Panc1 (cell line): ENCODE measurements around the gene MGAT1. TPM values are rescaled to one million over a fixed set of nuclear protein-coding genes. Genes with fewer than 3 reads are reported as not detected.

Experiments used
- ATAC-seq: fragments of 200-7000 bp; cut with Tn5 transposase; 2 replicates; pipeline ENCODE4 v1.9.1; 2020; ENCODE audit warnings: mild to moderate bottlenecking, moderate library complexity
- BruUV-seq: library from RNA; stranded (reverse); fragments of 400-500 nt; replicated peaks from 2 replicates; lab custom pipeline; 2021; lab: Mats Ljungman, UMichigan
- CTCF ChIA-PET: fragments of 300-600 bp; sonication (Branson Sonifier 250); formaldehyde crosslinking; loops from one replicate; lab custom pipeline; 2022; ENCODE audit warnings: antibody characterized with exemption; lab: Charles Lee
- POLR2A ChIA-PET: fragments of 300-600 bp; sonication (Branson Sonifier 250); formaldehyde crosslinking; loops from one replicate; lab custom pipeline; 2022; ENCODE audit warnings: antibody characterized with exemption; lab: Charles Lee
- DNase-seq: peaks from one replicate; pipeline ENCODE4 v3.0.0-alpha.2; 2010; ENCODE audit warnings: low read depth, low spot score
- H3K27ac ChIP-seq: 2 replicates; pipeline ENCODE4 v1.5.1; 2011; ENCODE audit warnings: mild to moderate bottlenecking, low read length, inconsistent platforms
- H3K27me3 ChIP-seq: fragments of 200-500 bp; sonication (Bioruptor generic); 2 replicates; pipeline ENCODE4 v1.6.0; 2014; ENCODE audit warnings: low read length, inconsistent platforms; ENCODE audit not compliant: control insufficient read depth, insufficient read depth
- H3K36me3 ChIP-seq: fragments of 200-500 bp; sonication (Bioruptor generic); 2 replicates; pipeline ENCODE4 v1.5.1; 2014; ENCODE audit warnings: inconsistent platforms, mild to moderate bottlenecking, low read length, moderate library complexity; ENCODE audit not compliant: control insufficient read depth, insufficient read depth
- H3K4me1 ChIP-seq: 2 replicates; pipeline ENCODE4 v1.5.1; 2011; ENCODE audit warnings: inconsistent platforms, mild to moderate bottlenecking, low read length, moderate library complexity; ENCODE audit not compliant: control insufficient read depth, insufficient read depth
- H3K4me3 ChIP-seq, 2 experiments: 2 replicates each; pipeline ENCODE4 v1.5.1; 2011 to 2012; ENCODE audit warnings: low read depth in 2 of 2, low read length in 2 of 2, mild to moderate bottlenecking in 2 of 2, inconsistent platforms in 1 of 2, moderate library complexity in 1 of 2
- H3K9me3 ChIP-seq: fragments of 200-500 bp; sonication (Bioruptor generic); 2 replicates; pipeline ENCODE4 v1.5.1; 2014; ENCODE audit warnings: low read depth, mild to moderate bottlenecking, inconsistent platforms, low read length, moderate library complexity; ENCODE audit not compliant: control insufficient read depth, insufficient read depth
- POLR2AphosphoS5 ChIP-seq: IDR thresholded peaks from 2 replicates; pipeline ENCODE4 v1.6.1; 2012; ENCODE audit warnings: mild to moderate bottlenecking, low read depth, low read length, moderate library complexity
- REST ChIP-seq, 2 experiments: IDR thresholded peaks; 2 replicates each; pipeline ENCODE4 v1.6.1; 2011 to 2012; ENCODE audit warnings: low read depth in 2 of 2, control low read depth in 1 of 2, low read length in 1 of 2, mild to moderate bottlenecking in 1 of 2, moderate library complexity in 1 of 2; ENCODE audit not compliant: insufficient read depth in 1 of 2
- SIN3A ChIP-seq: IDR thresholded peaks from 2 replicates; pipeline ENCODE4 v1.6.1; 2012; ENCODE audit warnings: low read depth, mild to moderate bottlenecking, low read length, moderate library complexity, borderline replicate concordance; ENCODE audit not compliant: insufficient read depth
- TCF7L2 ChIP-seq: IDR thresholded peaks from 2 replicates; pipeline ENCODE4 v1.6.1; 2011; ENCODE audit warnings: mild to moderate bottlenecking, low read depth, low read length, inconsistent platforms
- in situ Hi-C: cut with HindIII; loops from 2 replicates; pipeline ENCODE4 v1.10.0; 2016; ENCODE audit warnings: low sequenced_read_pairs, low pct_unique_long_range_greater_than_20kb
- intact Hi-C: fragments of 100-400 bp; cut with micrococcal nuclease; formaldehyde crosslinking; loops from one replicate; pipeline ENCODE4 v1.10.0; 2022; ENCODE audit not compliant: unreplicated experiment
- total RNA-seq: library from RNA; stranded (reverse); gene quantifications from one replicate; pipeline ENCODE4 v1.2.1, GENCODE V29; 2021; ENCODE audit not compliant: unreplicated experiment
- TF ChIP-seq, protein P1 (sequence below): fragments of 450-650 bp; IDR thresholded peaks from 2 replicates; pipeline ENCODE4 v1.5.1; 2017; ENCODE audit warnings: mild to moderate bottlenecking

Gene MGAT1
- total RNA-seq, 1 experiment from 2014 or later, result 113 TPM

DNA sequence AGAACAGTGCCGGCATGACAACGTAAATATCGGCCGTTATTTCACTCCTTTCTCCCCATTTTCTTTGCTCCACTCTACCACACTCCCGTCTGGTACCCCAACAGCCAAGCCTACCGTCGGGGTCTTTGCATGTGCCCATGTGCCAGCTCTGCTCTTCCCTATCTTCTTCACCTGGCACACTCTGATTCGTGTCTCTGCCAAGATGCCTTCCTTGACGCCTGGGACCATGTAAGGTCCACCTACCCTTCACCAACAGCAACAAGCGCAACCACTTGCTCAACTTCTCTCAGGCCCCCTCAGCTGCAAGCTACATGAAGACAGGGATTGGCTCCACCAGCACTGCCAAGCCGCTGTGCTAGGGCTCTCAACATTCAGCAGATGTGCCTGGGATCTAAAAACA, 4.4 kb downstream of the MGAT1 start:
- BruUV-seq, result no TSS peak
- intact Hi-C loops, result no loop called here
- TF ChIP-seq TCF7L2, result no peak
- TF ChIP-seq, protein P1, sequence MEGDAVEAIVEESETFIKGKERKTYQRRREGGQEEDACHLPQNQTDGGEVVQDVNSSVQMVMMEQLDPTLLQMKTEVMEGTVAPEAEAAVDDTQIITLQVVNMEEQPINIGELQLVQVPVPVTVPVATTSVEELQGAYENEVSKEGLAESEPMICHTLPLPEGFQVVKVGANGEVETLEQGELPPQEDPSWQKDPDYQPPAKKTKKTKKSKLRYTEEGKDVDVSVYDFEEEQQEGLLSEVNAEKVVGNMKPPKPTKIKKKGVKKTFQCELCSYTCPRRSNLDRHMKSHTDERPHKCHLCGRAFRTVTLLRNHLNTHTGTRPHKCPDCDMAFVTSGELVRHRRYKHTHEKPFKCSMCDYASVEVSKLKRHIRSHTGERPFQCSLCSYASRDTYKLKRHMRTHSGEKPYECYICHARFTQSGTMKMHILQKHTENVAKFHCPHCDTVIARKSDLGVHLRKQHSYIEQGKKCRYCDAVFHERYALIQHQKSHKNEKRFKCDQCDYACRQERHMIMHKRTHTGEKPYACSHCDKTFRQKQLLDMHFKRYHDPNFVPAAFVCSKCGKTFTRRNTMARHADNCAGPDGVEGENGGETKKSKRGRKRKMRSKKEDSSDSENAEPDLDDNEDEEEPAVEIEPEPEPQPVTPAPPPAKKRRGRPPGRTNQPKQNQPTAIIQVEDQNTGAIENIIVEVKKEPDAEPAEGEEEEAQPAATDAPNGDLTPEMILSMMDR, result no peak
- TF ChIP-seq SIN3A, result no peak
- TF ChIP-seq REST (IDR thresholded peaks at IDR 0.05; ENCODE audit: insufficient read depth in 1 of 2, low read depth in 2 of 2, low read length in 1 of 2), result no peak
- TF ChIP-seq POLR2AphosphoS5, result no peak
- H3K36me3 ChIP-seq, result no peaks in the 10 kb centered on the region; the same call in none of the 2 replicates
- H3K27ac ChIP-seq, result no peak overlapping the region
- H3K4me1 ChIP-seq, result peaks cover 22% of the 10 kb centered on the region
- DNase-seq (no peak), ATAC-seq (no peak)
- no peaks in the 10 kb centered on the region for H3K27me3 ChIP-seq
- no peak overlapping the region for H3K4me3 ChIP-seq
- POLR2A ChIA-PET, result no interaction called here
- CTCF ChIA-PET, result no interaction called here
- no peaks in the 10 kb centered on the region for H3K9me3 ChIP-seq
- in situ Hi-C loops, result no loop called here

DNA sequence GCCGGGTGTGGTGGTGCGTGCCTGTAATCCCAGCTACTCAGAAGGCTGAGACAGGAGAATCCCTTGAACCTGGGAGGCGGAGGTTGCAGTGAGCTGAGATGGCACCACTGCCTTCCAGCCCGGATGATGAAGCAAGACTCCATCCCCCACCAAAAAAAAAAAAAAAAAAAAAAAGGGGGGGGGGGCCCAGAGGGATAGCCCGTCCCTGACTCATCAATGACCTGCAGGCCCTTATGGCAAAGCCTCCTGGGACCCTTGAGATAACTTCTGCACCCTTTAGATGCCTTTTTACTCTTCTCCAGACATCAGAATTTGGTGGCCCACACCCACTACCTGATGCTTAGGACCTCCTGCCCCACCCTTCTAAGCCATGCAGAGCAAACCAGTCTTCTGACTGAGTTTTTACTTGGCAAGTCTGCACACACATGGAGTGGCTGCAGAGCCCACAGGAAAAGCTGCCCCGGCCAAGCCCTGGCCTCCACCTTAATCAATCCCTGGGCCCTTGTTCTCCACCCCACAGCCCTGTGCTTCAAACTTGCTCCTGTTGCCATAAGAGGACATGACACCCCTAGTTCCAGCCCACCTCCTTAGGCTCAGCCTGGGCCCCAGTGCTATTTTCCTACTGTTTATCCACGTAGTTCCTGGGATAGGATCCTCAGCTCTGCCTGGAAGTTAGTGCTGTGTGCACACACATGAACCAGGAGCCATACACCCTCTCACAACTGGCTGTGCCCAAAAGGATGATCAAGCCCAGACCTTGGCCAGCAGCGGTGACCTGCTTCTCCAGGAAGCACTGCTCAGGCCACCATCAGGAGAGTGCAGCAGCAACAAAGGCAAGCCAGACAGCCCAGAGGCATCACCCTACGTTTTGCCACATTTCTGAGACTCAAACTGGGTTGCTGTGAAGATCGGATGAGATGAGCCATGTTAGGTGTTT, 5.1 kb downstream of the MGAT1 start:
- no peak for ATAC-seq
- intact Hi-C loops (no loop called here), in situ Hi-C loops (no loop called here)
- no TSS peak for BruUV-seq
- no peak for DNase-seq
- no peaks in the 10 kb centered on the region for H3K9me3 ChIP-seq
- CTCF ChIA-PET, result no interaction called here
- POLR2A ChIA-PET, result no interaction called here
- no peak overlapping the region for H3K4me3 ChIP-seq
- H3K36me3 ChIP-seq, result no peaks in the 10 kb centered on the region; the same call in none of the 2 replicates
- TF ChIP-seq, protein P1, result no peak
- TF ChIP-seq REST (IDR thresholded peaks at IDR 0.05; ENCODE audit: insufficient read depth in 1 of 2, low read depth in 2 of 2, low read length in 1 of 2) (no peak), TCF7L2 (no peak), POLR2AphosphoS5 (no peak), SIN3A (no peak)
- no peaks in the 10 kb centered on the region for H3K27me3 ChIP-seq
- no peak overlapping the region for H3K27ac ChIP-seq
- peaks cover 19% of the 10 kb centered on the region for H3K4me1 ChIP-seq
